ENCODE measurements around the gene SRSF1. TPM values are rescaled to one million over a fixed set of nuclear protein-coding genes. Genes with fewer than 3 reads are reported as not detected.

Gene SRSF1
- polyA plus RNA-seq, 3 donors, result 51.2 to 72.1 (median 61.6) TPM

DNA sequence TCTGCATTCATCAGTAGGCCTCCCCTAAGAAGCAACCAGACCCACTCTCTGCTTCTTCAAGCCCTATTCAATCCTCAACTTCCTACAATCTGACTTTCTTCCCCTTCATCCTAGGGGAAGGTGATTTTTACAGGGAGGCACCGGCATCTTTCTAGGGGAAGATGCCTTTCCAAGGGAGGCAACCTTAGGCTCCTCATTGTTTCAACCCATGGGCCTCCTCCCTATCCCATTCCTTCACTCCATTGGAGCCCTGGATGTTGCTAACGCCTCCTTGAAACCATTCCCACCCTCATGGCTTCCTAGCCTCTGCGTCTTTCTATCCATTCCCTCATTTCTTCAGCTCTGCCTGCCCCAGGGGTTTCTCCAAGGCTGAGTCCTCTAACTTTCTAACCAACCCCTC is 49.2 kb downstream of the SRSF1 start:
- H2AFZ ChIP-seq (ENCODE audit: insufficient read depth, low read depth, low read length, poor library complexity, severe bottlenecking), result no peak overlapping the region
- Mint-ChIP-seq H3K36me3 (peaks cover 8 to 14% of the 10 kb centered on the region in 2 donors), H3K4me3 (peak overlapping the region in 1 of 2 donors; percentile 36), H3K4me1 (peaks cover 30% of the 10 kb centered on the region), H3K27ac (no peak overlapping the region), H3K27me3 (ENCODE audit: low read depth in 3 of 3) (peaks cover 35 to 47% (median 42%) of the 10 kb centered on the region in 3 donors), H3K9me3 (peaks cover 0 to 6% (median 1%) of the 10 kb centered on the region in 7 donors)
- H3K4me2 ChIP-seq (replicated peaks; ENCODE audit: extremely low read depth, low read length, poor library complexity, severe bottlenecking), result no peak overlapping the region
- peaks cover 8% of the 10 kb centered on the region for H3K79me2 ChIP-seq (ENCODE audit: insufficient read depth, low read length)
- DNase-seq, result no peak
- no peaks in the 10 kb centered on the region for H3K9me3 ChIP-seq (replicated peaks in 1 of 2; ENCODE audit: control insufficient read depth in 1 of 2, insufficient read depth in 1 of 2, low read length in 2 of 2)
- H4K20me1 ChIP-seq (ENCODE audit: insufficient read depth, low read length), result no peaks in the 10 kb centered on the region
- WGBS (ENCODE audit: insufficient coverage), result 83% methylated on average over 1 of the region's 3 CpGs
- H3K9ac ChIP-seq (ENCODE audit: insufficient read depth, low read length, poor library complexity, severe bottlenecking), result no peak overlapping the region
- TF ChIP-seq, protein P1, sequence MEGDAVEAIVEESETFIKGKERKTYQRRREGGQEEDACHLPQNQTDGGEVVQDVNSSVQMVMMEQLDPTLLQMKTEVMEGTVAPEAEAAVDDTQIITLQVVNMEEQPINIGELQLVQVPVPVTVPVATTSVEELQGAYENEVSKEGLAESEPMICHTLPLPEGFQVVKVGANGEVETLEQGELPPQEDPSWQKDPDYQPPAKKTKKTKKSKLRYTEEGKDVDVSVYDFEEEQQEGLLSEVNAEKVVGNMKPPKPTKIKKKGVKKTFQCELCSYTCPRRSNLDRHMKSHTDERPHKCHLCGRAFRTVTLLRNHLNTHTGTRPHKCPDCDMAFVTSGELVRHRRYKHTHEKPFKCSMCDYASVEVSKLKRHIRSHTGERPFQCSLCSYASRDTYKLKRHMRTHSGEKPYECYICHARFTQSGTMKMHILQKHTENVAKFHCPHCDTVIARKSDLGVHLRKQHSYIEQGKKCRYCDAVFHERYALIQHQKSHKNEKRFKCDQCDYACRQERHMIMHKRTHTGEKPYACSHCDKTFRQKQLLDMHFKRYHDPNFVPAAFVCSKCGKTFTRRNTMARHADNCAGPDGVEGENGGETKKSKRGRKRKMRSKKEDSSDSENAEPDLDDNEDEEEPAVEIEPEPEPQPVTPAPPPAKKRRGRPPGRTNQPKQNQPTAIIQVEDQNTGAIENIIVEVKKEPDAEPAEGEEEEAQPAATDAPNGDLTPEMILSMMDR (IDR thresholded peaks at IDR 0.05), result no peak
- no peaks in the 10 kb centered on the region for H3K36me3 ChIP-seq (replicated peaks in 1 of 2; ENCODE audit: control insufficient read depth in 1 of 2, insufficient read depth in 2 of 2, low read length in 2 of 2)
- intact Hi-C loops (cut with micrococcal nuclease), result loop anchor here in 1 of 2 donors (5.0 kb wide), 1 partner anchor 66 kb away; no protein-coding TSS in a partner anchor
- H3K27ac ChIP-seq (ENCODE audit: low read depth in 1 of 2, low read length in 2 of 2), result no peak overlapping the region
- H3K4me3 ChIP-seq (replicated peaks in 1 of 3; ENCODE audit: low read depth in 2 of 3, low read length in 3 of 3), result no peak overlapping the region
- H3K4me1 ChIP-seq (ENCODE audit: control insufficient read depth in 1 of 2, insufficient read depth in 2 of 2, low read length in 2 of 2), result peaks cover 17 to 30% of the 10 kb centered on the region in 2 donors
- H3K27me3 ChIP-seq (ENCODE audit: control insufficient read depth in 2 of 2, insufficient read depth in 2 of 2, low read length in 2 of 2), result peaks cover 10 to 31% of the 10 kb centered on the region in 2 donors

DNA sequence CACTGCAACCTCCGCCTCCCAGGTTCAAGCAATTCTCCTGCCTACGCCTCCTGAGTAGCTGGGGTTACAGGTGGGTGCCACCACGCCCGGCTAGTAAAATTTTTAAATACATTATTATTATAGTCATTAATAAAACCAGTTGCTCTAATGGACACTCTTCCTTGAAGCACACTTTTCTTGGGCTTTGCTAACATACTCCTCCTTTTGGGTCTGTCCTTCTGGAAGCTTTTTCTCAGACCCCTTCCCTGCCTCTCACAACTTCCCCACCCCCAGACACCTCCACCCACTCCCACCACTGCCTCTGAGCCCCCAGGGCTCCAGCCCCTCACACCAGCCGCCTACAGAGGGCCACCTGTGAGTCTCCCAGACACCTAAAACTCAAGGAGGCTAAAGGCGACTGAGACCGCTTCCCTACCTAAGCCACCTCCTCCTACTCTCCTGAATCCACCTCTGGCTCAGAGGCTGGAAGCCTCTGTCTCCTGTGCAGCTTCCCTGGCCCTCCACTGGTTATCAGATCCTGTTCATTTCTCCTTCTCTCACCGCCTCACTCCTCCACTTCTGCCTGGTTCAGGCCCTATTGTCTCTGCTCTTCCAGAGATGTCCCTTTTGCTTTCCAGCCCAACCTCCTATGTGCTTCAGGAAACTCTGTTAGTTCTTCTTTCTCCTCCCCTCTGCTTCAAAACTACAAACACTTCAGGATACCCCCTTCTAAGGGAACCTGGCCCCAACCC is 49.8 kb downstream of the SRSF1 start:
- H3K4me1 ChIP-seq (ENCODE audit: control insufficient read depth in 1 of 2, insufficient read depth in 2 of 2, low read length in 2 of 2), result peaks cover 21 to 36% of the 10 kb centered on the region in 2 donors
- H3K36me3 Mint-ChIP-seq, result peaks cover 8 to 17% of the 10 kb centered on the region in 2 donors
- peaks cover 35% of the 10 kb centered on the region for H3K4me1 Mint-ChIP-seq
- no peak overlapping the region for H3K4me2 ChIP-seq (replicated peaks; ENCODE audit: extremely low read depth, low read length, poor library complexity, severe bottlenecking)
- no peak for DNase-seq
- TF ChIP-seq, protein P1 (IDR thresholded peaks at IDR 0.05), result no peak
- peaks cover 35 to 47% (median 42%) of the 10 kb centered on the region in 3 donors for H3K27me3 Mint-ChIP-seq (ENCODE audit: low read depth in 3 of 3)
- peaks cover 11% of the 10 kb centered on the region for H3K79me2 ChIP-seq (ENCODE audit: insufficient read depth, low read length)
- no peaks in the 10 kb centered on the region for H3K36me3 ChIP-seq (replicated peaks in 1 of 2; ENCODE audit: control insufficient read depth in 1 of 2, insufficient read depth in 2 of 2, low read length in 2 of 2)
- no peaks in the 10 kb centered on the region for H3K9me3 ChIP-seq (replicated peaks in 1 of 2; ENCODE audit: control insufficient read depth in 1 of 2, insufficient read depth in 1 of 2, low read length in 2 of 2)
- no peak overlapping the region for H3K4me3 ChIP-seq (replicated peaks in 1 of 3; ENCODE audit: low read depth in 2 of 3, low read length in 3 of 3)
- no peak overlapping the region for H3K27ac Mint-ChIP-seq
- intact Hi-C loops (cut with micrococcal nuclease), result loop anchor here in 1 of 2 donors (5.0 kb wide), 1 partner anchor 65 kb away; no protein-coding TSS in a partner anchor
- H2AFZ ChIP-seq (ENCODE audit: insufficient read depth, low read depth, low read length, poor library complexity, severe bottlenecking), result no peak overlapping the region
- H4K20me1 ChIP-seq (ENCODE audit: insufficient read depth, low read length), result no peaks in the 10 kb centered on the region
- 91% methylated on average over 4 of the region's 8 CpGs for WGBS (ENCODE audit: insufficient coverage)
- peaks cover 10 to 31% of the 10 kb centered on the region in 2 donors for H3K27me3 ChIP-seq (ENCODE audit: control insufficient read depth in 2 of 2, insufficient read depth in 2 of 2, low read length in 2 of 2)
- peak overlapping the region in 1 of 2 donors; percentile 66 for H3K4me3 Mint-ChIP-seq
- H3K9me3 Mint-ChIP-seq, result peaks cover 0 to 9% (median 1%) of the 10 kb centered on the region in 7 donors
- H3K9ac ChIP-seq (ENCODE audit: insufficient read depth, low read length, poor library complexity, severe bottlenecking), result no peak overlapping the region
- H3K27ac ChIP-seq (ENCODE audit: low read depth in 1 of 2, low read length in 2 of 2), result no peak overlapping the region
